Kidney capillary endothelial cell (primary cell): Measurements from ENCODE around the gene AMN.

Experiments used
- DNase-seq: peaks from one replicate; pipeline ENCODE4 v3.0.0-alpha.2; 2018; ENCODE audit warnings: low spot score

Gene AMN

GRCh38 chr14:102944448-102945330, 22.2 kb downstream of the AMN start:
- DNase-seq = no peak

- no peak for DNase-seq
Measured at GRCh38 chr14:102945346-102946130, 23.1 kb downstream of the AMN start.

- DNase-seq = no peak
Measured at GRCh38 chr14:102947321-102948103, 25.0 kb downstream of the AMN start.

GRCh38 chr14:102948698-102949061, 26.2 kb downstream of the AMN start:
- no peak for DNase-seq

- no peak for DNase-seq
Measured at GRCh38 chr14:102949062-102949800, 26.8 kb downstream of the AMN start.

GRCh38 chr14:102949801-102950451, 27.5 kb downstream of the AMN start:
- no peak for DNase-seq

GRCh38 chr14:102951034-102951433, 28.6 kb downstream of the AMN start:
- DNase-seq = no peak

- DNase-seq = no peak
Measured at GRCh38 chr14:102951799-102952198, 29.3 kb downstream of the AMN start.

- no peak for DNase-seq
Measured at GRCh38 chr14:102952276-102952675, 29.8 kb downstream of the AMN start.

GRCh38 chr14:102953100-102953499, 30.6 kb downstream of the AMN start:
- no peak for DNase-seq

GRCh38 chr14:102954081-102954789, 31.8 kb downstream of the AMN start:
- no peak for DNase-seq

GRCh38 chr14:102955636-102956408, 33.4 kb downstream of the AMN start:
- no peak for DNase-seq

GRCh38 chr14:102957222-102957621, 34.8 kb downstream of the AMN start:
- no peak for DNase-seq

GRCh38 chr14:102958461-102958860, 36.0 kb downstream of the AMN start:
- no peak for DNase-seq

GRCh38 chr14:102962111-102962627, 39.7 kb downstream of the AMN start:
- DNase-seq = no peak

GRCh38 chr14:102964152-102964730, 41.8 kb downstream of the AMN start:
- DNase-seq = no peak

GRCh38 chr14:102965282-102965681, 42.8 kb downstream of the AMN start:
- DNase-seq = no peak

- DNase-seq = no peak
Measured at GRCh38 chr14:102965971-102966655, 43.6 kb downstream of the AMN start.
